Uterus (tissue), 4 donors: ENCODE measurements around the gene HTR2A. TPM values are rescaled to one million over a fixed set of nuclear protein-coding genes. Genes with fewer than 3 reads are reported as not detected.

Source experiments
- DNase-seq, 2 donors: peaks; one replicate each; pipeline ENCODE4 v3.0.0-alpha.2; 2019 to 2020
- H3K27ac ChIP-seq, 2 donors: fragments of 200-600 bp; sonication (generic); 1 replicate in 1 of 2; 2 replicates in 1 of 2; pipeline ENCODE4 v1.5.1; 2016 to 2018
- H3K27me3 ChIP-seq, 2 donors: fragments of 200-600 bp; sonication (generic); one replicate each; pipeline ENCODE4 v1.5.1; 2018 to 2019; ENCODE audit warnings: control low read depth in 1 of 2
- H3K36me3 ChIP-seq, 2 donors: fragments of 200-600 bp; sonication (generic); one replicate each; pipeline ENCODE4 v1.5.1; 2019; ENCODE audit warnings: control low read depth in 1 of 2
- H3K4me1 ChIP-seq, 2 donors: fragments of 200-600 bp; sonication (generic); one replicate each; pipeline ENCODE4 v1.5.1; 2018 to 2019; ENCODE audit warnings: control low read depth in 1 of 2
- H3K4me3 ChIP-seq, 2 donors: fragments of 200-600 bp; sonication (generic); 1 replicate in 1 of 2; 2 replicates in 1 of 2; pipeline ENCODE4 v1.5.1; 2018 to 2019; ENCODE audit warnings: mild to moderate bottlenecking in 1 of 2
- H3K9me3 ChIP-seq, 2 donors: fragments of 200-600 bp; sonication (generic); one replicate each; pipeline ENCODE4 v1.5.1; 2019; ENCODE audit warnings: control low read depth in 1 of 2
- CTCF ChIP-seq, 4 experiments: fragments of 200-600 bp in 2 of 4; fragments of 450-650 bp in 2 of 4; sonication (generic) in 2 of 4; IDR thresholded peaks; one replicate each; pipeline ENCODE4 v1.5.1; 2016 to 2019; ENCODE audit warnings: antibody characterized with exemption in 4 of 4, mild to moderate bottlenecking in 2 of 4, moderate library complexity in 1 of 4
- POLR2A ChIP-seq, 2 donors: fragments of 450-650 bp; IDR thresholded peaks; one replicate each; pipeline ENCODE4 v1.6.1; 2016; ENCODE audit warnings: antibody characterized with exemption in 2 of 2, mild to moderate bottlenecking in 1 of 2, moderate library complexity in 1 of 2
- intact Hi-C: fragments of 100-400 bp; cut with DNase I; formaldehyde crosslinking; loops from one replicate; pipeline ENCODE4 v1.15.1; 2023; ENCODE audit warnings: low total_unique reads
- total RNA-seq, 4 donors: library from RNA; depleted of rRNA in 3 of 4; stranded (reverse); fragments of >200 nt in 3 of 4; gene quantifications; one replicate each; pipeline versions ENCODE4 v1.1.0 to v1.2.4, GENCODE V29; 2014 to 2023
- donor health status: DM: yes; HTN: yes; CAD: no.

The HTR2A gene
- total RNA-seq, 4 donors from 2014 or later: 0.29 to 5.1 (median 1.5) TPM

DNA sequence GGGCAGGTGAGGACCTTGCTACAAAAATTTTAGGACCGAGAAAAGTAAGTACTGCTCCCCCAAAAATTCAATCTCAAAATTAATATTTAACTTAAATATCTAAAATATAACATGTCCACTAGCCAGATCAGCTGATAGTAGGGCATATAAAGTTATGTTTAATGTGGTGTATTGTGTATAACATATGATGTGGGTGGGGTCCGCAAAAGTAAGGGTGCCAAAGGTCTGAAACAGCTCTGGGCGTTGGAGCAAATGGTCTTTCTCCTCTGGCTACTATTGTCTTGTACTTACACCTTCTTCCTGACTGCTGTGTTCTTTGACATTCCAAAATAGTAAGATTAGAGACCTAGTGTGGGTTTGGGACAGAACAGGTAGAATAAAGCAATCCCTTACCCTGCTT lies 41.2 kb downstream of the HTR2A start:
- no peak overlapping the region for H3K27ac ChIP-seq
- H3K4me3 ChIP-seq: no peak overlapping the region
- no peaks in the 10 kb centered on the region for H3K4me1 ChIP-seq
- H3K36me3 ChIP-seq: no peaks in the 10 kb centered on the region
- TF ChIP-seq POLR2A (IDR thresholded peaks at IDR 0.05): no peak
- H3K9me3 ChIP-seq: no peaks in the 10 kb centered on the region
- no peaks in the 10 kb centered on the region for H3K27me3 ChIP-seq
- intact Hi-C loops: no loop called here
- no peak for DNase-seq

DNA sequence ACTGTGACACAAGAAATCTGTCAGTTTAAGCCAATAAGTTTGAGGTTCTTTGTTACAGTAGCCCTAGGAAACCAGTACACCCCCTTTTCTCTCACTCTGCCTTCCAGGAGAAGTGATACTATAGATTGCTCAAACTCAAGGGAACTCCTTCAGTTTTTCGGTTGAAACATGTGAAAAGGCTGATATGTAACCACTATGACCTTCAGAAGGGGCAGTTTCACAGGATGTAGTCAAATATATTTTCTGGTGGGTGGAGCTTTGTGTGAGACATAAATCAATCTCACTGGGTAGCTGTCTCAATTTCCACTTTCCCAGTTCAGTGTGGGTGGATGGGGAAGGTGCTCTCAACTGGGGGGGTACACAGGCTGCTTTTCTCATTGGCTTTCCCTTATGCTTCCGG lies 41.7 kb downstream of the HTR2A start:
- DNase-seq: no peak
- H3K4me3 ChIP-seq: no peak overlapping the region
- H3K4me1 ChIP-seq: no peaks in the 10 kb centered on the region
- H3K27me3 ChIP-seq: no peaks in the 10 kb centered on the region
- intact Hi-C loops: no loop called here
- H3K27ac ChIP-seq: no peak overlapping the region
- H3K9me3 ChIP-seq: no peaks in the 10 kb centered on the region
- no peak for TF ChIP-seq CTCF (IDR thresholded peaks at IDR 0.05)
- TF ChIP-seq POLR2A (IDR thresholded peaks at IDR 0.05): no peak
- no peaks in the 10 kb centered on the region for H3K36me3 ChIP-seq

DNA sequence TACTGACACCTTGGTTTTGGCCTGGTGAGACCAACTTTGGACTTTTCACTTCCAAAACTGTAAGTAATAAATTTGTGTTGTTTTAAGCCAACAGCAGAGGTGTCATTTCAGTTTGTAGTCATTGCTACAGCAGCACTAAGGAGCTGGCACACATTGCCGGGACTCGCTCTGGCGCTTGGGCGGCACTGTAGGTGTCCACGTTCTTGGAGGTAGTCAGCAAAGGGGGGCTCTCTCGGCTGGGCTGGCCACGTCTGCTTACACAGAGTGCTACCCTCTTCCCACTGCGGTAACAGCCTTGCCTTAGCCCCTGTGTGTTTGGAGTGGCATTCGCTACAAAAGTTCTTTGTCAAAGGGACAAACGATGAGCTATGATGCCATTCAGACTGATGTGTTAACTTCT lies 44.7 kb downstream of the HTR2A start:
- TF ChIP-seq POLR2A (IDR thresholded peaks at IDR 0.05) (no peak), CTCF (IDR thresholded peaks at IDR 0.05) (no peak)
- no peaks in the 10 kb centered on the region for H3K36me3 ChIP-seq
- intact Hi-C loops: no loop called here
- H3K27me3 ChIP-seq: no peaks in the 10 kb centered on the region
- no peak for DNase-seq
- no peak overlapping the region for H3K4me3 ChIP-seq
- H3K27ac ChIP-seq: no peak overlapping the region
- H3K9me3 ChIP-seq: no peaks in the 10 kb centered on the region
- H3K4me1 ChIP-seq: no peaks in the 10 kb centered on the region

DNA sequence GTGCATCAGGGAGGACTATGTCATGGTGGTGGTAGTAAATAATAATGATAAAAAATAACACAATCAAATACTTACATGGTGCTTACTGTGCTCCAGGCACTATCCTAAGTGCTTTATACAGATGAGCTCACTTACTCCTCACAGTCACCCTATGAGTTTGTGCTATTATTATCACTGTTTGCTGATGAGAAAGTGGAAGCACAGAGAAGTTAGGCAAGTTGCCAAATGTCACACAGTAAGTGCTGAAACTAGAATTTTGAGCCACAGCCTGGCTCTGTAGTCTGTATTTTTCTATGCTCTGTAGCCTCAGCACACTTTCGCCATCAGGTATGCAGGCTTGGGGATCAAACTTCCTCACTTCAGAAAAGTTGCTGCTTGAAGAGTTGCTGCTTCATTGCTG lies 46.6 kb downstream of the HTR2A start:
- Histone ChIP-seq H3K36me3 (no peaks in the 10 kb centered on the region), H3K9me3 (no peaks in the 10 kb centered on the region), H3K27me3 (no peaks in the 10 kb centered on the region), H3K4me1 (no peaks in the 10 kb centered on the region), H3K4me3 (no peak overlapping the region), H3K27ac (no peak overlapping the region)
- TF ChIP-seq POLR2A (IDR thresholded peaks at IDR 0.05) (no peak), CTCF (IDR thresholded peaks at IDR 0.05) (no peak)
- intact Hi-C loops: no loop called here
- DNase-seq: no peak

DNA sequence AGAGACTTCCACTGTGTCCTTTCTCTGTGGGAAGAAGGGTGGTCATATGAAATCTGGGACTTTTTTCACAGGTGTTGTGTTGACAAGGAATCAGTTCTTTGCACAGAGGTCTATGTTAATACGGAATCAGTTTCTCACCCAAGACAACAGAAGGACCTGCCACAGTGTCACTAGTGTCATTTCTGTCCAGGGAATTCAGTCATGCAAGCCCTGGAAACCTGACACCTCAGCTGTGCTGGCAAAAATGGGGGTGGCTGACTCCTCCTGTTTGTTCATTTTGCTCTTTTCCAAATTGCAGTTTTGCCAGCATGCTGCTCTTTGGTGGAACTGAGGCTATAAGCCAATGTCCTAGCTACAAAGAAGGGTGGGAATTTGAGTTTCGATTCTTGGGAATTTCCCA lies 50.1 kb downstream of the HTR2A start:
- intact Hi-C loops: no loop called here
- no peaks in the 10 kb centered on the region for H3K36me3 ChIP-seq
- no peak overlapping the region for H3K4me3 ChIP-seq
- no peak overlapping the region for H3K27ac ChIP-seq
- DNase-seq: no peak
- H3K4me1 ChIP-seq: no peaks in the 10 kb centered on the region
- H3K27me3 ChIP-seq: no peaks in the 10 kb centered on the region
- TF ChIP-seq CTCF (IDR thresholded peaks at IDR 0.05) (no peak), POLR2A (IDR thresholded peaks at IDR 0.05) (no peak)
- no peaks in the 10 kb centered on the region for H3K9me3 ChIP-seq

- intact Hi-C loops: no loop called here
Measured at GRCh38 chr13:46845146-46845545, 51.7 kb downstream of the HTR2A start.

More at GRCh38 chr13:46845146-46845545, 51.7 kb downstream of the HTR2A start:
- H3K27ac ChIP-seq: no peak overlapping the region
- no peak for DNase-seq
- no peaks in the 10 kb centered on the region for H3K36me3 ChIP-seq
- no peak for TF ChIP-seq CTCF (IDR thresholded peaks at IDR 0.05)
- no peak for TF ChIP-seq POLR2A (IDR thresholded peaks at IDR 0.05)
- H3K9me3 ChIP-seq: no peaks in the 10 kb centered on the region
- H3K4me3 ChIP-seq: no peak overlapping the region
- no peaks in the 10 kb centered on the region for H3K4me1 ChIP-seq
- H3K27me3 ChIP-seq: no peaks in the 10 kb centered on the region
